ENCODE data around the gene GJB5. TPM values are rescaled to one million over a fixed set of nuclear protein-coding genes. Genes with fewer than 3 reads are reported as not detected.

Gene GJB5
- total and polyA plus RNA-seq, 9 of the 15 experiments (the other 6 are each of a cell fraction or from before 2014, with no cell fraction given), result 0.04 TPM; not detected in 8

DNA sequence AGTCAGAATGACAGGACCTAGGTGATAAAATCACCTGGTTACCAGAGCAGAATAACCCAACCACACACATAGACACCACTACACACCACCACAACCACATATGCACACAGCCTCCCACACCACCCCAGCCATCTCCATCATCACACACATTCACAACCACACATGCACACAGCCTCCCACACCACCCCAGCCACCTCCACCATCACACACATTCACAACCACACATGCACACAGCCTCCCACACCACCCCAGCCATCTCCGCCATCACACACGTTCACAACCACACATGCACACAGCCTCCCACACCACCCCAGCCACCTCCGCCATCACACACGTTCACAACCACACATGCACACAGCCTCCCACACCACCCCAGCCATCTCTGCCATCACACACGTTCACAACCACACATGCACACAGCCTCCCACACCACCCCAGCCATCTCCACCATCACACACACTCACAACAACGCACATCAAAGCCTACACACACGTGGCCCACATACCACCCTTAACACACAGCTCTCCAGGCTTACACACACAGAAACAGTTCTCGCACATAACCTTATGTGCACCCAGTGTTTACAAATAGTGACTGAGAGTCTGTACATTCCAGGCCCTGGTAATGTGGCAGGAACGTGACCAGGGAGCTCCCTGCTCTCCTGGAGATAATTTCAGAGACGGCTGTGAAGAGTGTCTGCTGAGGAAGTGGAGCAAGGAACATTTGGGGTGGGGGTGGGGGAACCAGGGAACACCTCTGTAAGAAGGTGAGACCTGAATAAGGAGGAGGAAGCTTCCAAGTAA is 22.9 kb downstream of the GJB5 start:
- intact Hi-C loops (cut with micrococcal nuclease), result no loop called here
- peaks cover 0 to 11% of the 10 kb centered on the region in 2 experiments; a peak in 1 of 5 replicates for H3K4me1 ChIP-seq (replicated peaks in 1 of 2; ENCODE audit: control insufficient read depth in 2 of 2, insufficient read depth in 2 of 2, low read length in 2 of 2)
- 0 out of 2 replicates have a peak, but pooled peaks cover 3% of the 10 kb centered on the region for H4K20me1 ChIP-seq (replicated peaks; ENCODE audit: control insufficient read depth, insufficient read depth, low read length)
- BruUV-seq (replicated peaks), result no TSS peak
- no peak overlapping the region for H3K4me3 ChIP-seq
- FAIRE-seq, result no peak
- no peaks in the 10 kb centered on the region for H3K36me3 ChIP-seq (ENCODE audit: control insufficient read depth, insufficient read depth, low read length)
- ATAC-seq, result no peak
- peaks cover 52 to 61% of the 10 kb centered on the region in 2 experiments for H3K27me3 ChIP-seq (ENCODE audit: control insufficient read depth in 2 of 2, insufficient read depth in 2 of 2, low read length in 2 of 2)
- no peak overlapping the region for H3K4me2 ChIP-seq (ENCODE audit: insufficient read depth, low read length)
- 4% methylated on average over 7 of the region's 10 CpGs for WGBS (ENCODE audit: insufficient coverage, low coverage, missing lambda C conversion rate)
- H3K9ac ChIP-seq (ENCODE audit: insufficient read depth in 1 of 2, low read depth in 2 of 2, low read length in 2 of 2), result no peak overlapping the region
- H2AFZ ChIP-seq (ENCODE audit: low read depth, low read length), result no peak overlapping the region
- DNase-seq (ENCODE audit: extremely low read depth in 1 of 4, low spot score in 3 of 4), result no peak
- ChIA-PET CTCF (ENCODE audit: low intra/inter-chr PET ratio) (no interaction called here), POLR2A (no interaction called here)
- no peak for TF ChIP-seq HNRNPK (IDR thresholded peaks at IDR 0.05; ENCODE audit: low read depth, low read length, poor library complexity, severe bottlenecking)
- no peak for TF ChIP-seq MBD2 (IDR thresholded peaks at IDR 0.05; ENCODE audit: borderline replicate concordance, low read depth)
- TF ChIP-seq, protein P1, sequence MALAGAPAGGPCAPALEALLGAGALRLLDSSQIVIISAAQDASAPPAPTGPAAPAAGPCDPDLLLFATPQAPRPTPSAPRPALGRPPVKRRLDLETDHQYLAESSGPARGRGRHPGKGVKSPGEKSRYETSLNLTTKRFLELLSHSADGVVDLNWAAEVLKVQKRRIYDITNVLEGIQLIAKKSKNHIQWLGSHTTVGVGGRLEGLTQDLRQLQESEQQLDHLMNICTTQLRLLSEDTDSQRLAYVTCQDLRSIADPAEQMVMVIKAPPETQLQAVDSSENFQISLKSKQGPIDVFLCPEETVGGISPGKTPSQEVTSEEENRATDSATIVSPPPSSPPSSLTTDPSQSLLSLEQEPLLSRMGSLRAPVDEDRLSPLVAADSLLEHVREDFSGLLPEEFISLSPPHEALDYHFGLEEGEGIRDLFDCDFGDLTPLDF (CRISPR knock-in tag; IDR thresholded peaks at IDR 0.05), result no peak
- TF ChIP-seq ZNF79 (CRISPR knock-in tag; IDR thresholded peaks at IDR 0.05; ENCODE audit: low read depth), result no peak
- TF ChIP-seq HDAC3 (IDR thresholded peaks at IDR 0.05; ENCODE audit: borderline replicate concordance, partially characterized antibody), result no peak
- in situ Hi-C loops (cut with MboI), result no loop called here
- no peaks in the 10 kb centered on the region for H3K9me3 ChIP-seq (replicated peaks; ENCODE audit: control insufficient read depth, insufficient read depth, low read depth, low read length)
- H3K27ac ChIP-seq (ENCODE audit: extremely low read depth, low read depth, low read length), result no peak overlapping the region
- no peaks in the 10 kb centered on the region for H3K9me1 ChIP-seq (ENCODE audit: control insufficient read depth, insufficient read depth, low read length)
- H3K79me2 ChIP-seq (ENCODE audit: control insufficient read depth, insufficient read depth, low read length), result no peaks in the 10 kb centered on the region

Measured in K562 (cell line).